Right kidney (tissue), 9 donors: ENCODE measurements around the gene NABP1.
"Not testable (repeated sequence)": the region's sequence is repeated elsewhere in the genome, so short reads cannot be mapped to it uniquely, and the experiment has no call there.

Experiments
- DNase-seq: peaks from one replicate; pipeline ENCODE4 v3.0.0-alpha.2; 2016
- long read RNA-seq, 8 donors: transcript quantifications; one replicate each; lab custom pipeline, GENCODE V29; 2026

Gene NABP1, protein sequence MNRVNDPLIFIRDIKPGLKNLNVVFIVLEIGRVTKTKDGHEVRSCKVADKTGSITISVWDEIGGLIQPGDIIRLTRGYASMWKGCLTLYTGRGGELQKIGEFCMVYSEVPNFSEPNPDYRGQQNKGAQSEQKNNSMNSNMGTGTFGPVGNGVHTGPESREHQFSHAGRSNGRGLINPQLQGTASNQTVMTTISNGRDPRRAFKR
- long read RNA-seq, donor 1, partial matches to known transcripts: 12 of 19 reads
- long read RNA-seq, donor 1, other reads (novel, unspliced or antisense): 6 of 19 reads
- long read RNA-seq, donor 2, partial matches to known transcripts: 0 of 2 reads
- long read RNA-seq, donor 2, other reads (novel, unspliced or antisense): 0 of 2 reads
- long read RNA-seq, donor 3, partial matches to known transcripts: 0 of 1 reads
- long read RNA-seq, donor 3, other reads (novel, unspliced or antisense): 0 of 1 reads
- long read RNA-seq, donor 4, full-length matches to known transcripts: 6 of 13 reads
- long read RNA-seq, donor 4, partial matches to known transcripts: 7 of 13 reads
- long read RNA-seq, donor 4, other reads (novel, unspliced or antisense): 0 of 13 reads
- long read RNA-seq, donor 5, partial matches to known transcripts: 0 of 3 reads
- long read RNA-seq, donor 5, other reads (novel, unspliced or antisense): 0 of 3 reads
- long read RNA-seq, donor 6, partial matches to known transcripts: 0 of 2 reads
- long read RNA-seq, donor 6, other reads (novel, unspliced or antisense): 0 of 2 reads
- long read RNA-seq, donor 7, partial matches to known transcripts: 0 of 7 reads
- long read RNA-seq, donor 7, other reads (novel, unspliced or antisense): 0 of 7 reads
- long read RNA-seq, donor 8, full-length matches to known transcripts: 9 of 24 reads
- long read RNA-seq, donor 8, partial matches to known transcripts: 15 of 24 reads
- long read RNA-seq, donor 8, other reads (novel, unspliced or antisense): 0 of 24 reads

DNA sequence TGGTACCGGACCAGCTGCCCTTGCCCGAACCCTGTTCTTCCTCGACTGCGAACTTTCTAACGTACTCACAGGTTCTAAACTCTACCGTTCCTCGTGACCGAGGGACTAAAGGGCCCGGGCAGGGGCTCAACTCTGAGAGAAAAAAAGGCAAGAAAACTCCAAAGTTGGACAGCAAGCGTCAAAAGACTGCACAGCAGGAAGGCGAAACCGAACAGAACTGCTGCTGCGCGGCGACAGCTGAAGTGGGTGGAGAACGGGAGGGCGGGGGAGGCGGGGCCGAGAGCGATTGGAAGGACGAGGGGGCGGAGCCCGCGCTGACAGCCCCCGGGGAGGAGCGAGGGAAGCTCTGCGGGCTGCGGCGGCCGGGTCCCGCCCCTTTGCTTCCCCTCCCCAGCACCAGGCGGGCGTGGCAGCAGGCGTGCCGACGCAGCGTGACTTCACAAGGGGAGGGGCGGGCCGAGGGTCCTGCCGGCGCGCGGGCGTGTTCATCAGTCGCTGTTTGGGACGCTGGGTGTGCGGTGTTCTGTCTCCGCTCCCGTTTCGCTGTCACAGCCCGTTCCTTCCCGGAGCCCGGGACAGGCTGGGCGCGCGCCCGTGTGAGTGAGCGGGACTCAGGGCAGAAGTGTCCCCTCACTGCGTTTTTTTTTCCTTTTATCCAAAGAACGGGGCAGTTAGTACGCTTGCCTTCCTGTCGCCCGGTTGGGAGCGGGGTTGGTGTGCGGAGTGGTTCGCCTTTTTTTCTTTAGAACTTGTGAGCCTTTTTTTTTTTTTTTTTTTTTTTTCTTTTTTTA lies at the start of gene NABP1:
TSS of gene NABP1 (plus strand) at position 491 of the 791 bp plus-strand sequence. CDS start 479 bp downstream, outside the sequence.
- peak; percentile 98 for DNase-seq

DNA sequence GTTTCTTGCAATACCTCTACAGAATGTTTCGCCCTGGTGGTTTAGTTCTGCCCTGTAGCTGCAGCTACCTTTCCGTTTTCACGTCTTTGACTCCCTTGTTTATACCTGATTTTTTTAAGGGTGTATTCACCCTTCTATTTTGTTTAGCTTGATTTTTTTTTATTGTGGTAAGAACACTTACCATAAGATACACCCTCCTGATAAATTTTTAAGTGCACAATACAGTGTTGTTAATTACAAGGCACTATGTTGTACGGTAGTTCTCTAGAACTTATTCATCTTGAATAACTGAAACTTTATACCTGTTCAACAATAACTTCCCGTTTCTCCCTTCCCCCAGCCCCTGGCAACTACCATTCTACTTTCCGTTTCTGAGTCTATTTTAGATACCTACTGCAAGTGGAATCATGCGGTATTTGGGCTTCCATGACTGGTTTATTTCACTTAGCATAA lies 48.9 kb upstream of the NABP1 start:
- no peak for DNase-seq

DNA sequence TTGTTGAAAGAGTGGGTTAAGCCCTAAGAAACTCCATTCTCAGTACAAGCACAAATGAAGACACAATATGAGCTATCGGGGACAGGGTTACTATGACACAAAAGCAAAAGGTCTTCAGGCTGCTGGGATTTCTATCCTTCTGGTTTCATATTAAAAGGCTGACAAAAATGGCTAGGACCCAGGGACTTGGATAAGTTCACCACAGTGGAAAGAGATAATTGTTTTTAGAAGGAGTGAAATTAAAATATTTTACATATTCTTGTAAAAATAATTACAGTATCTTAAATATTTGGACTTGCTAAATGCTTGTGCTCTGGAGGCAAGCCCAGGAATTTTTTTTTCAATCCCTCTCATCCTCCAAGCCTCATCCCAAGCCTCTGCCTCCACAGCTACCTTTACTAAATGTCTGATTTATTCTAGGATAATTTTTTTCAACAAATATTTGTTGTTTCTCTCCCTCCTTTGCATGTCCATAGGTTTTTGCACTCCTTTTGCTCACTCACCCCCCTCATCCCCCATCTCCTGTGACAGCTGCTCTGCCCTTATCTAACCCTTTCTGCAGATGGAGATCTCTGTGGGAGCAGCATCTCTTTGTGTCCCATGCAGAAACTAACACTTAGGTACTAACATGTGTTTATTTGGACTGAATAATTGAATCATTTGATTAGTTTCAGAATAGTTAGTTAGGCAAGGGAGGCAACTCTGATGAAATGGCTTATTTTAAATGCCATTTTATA lies 47.8 kb upstream of the NABP1 start:
- no peak for DNase-seq

DNA sequence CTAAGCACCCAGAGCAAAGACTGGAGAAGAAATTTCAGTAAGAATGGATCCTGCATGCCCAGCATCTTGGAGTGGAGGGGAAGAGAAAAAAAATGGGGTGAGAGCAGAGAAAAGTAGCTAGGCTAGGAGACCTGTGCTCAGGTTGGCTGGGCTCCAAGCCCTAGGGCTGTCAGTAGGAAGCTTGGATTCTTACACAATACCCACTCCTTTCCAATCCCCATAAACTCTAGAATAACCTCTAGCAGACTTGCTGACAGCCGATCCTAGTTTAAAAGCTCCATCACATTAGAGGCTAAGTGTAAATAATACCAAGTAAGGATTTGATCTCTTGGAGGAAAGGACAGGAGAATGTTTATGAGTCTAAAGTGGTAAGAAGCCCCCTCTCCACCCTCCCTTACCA lies 46.2 kb upstream of the NABP1 start:
- no peak for DNase-seq

DNA sequence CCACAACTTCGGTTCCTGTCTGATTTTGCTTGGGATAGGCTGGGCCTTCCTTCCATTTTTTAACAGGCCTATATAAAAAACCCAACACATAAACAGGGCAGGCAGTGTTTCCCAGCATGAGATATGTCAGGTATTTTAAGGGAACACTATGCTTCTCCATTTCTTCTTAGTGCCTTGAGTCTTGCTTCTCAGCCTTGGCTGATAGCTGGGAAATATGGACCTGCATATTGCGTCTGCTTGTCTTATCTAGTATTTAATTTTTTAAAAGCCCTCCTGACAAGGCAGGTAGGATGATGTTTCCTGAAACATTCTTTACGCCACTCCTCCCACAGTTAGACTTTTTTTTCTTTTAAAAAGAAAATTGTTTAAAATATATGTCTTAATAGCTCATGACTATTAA lies 45.5 kb upstream of the NABP1 start:
- DNase-seq: no peak

DNA sequence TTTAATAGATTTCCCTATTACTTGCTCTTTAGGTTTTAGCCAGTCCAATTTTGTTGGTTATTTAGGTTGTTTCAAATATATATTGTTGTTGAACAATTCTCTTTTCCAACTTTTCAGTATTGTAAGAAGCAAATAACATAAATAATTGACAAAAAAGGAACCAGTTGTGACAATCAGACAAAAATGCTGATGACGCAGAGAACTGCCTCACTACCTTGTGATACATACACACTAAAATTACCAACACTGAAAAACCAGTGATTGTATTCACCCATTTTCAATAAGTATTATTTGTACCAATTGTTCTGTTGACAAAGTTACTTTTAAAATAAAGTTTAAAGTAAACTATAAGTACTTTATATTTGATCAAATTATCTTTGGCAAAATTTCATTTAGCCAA lies 43.1 kb upstream of the NABP1 start:
- no peak for DNase-seq

DNA sequence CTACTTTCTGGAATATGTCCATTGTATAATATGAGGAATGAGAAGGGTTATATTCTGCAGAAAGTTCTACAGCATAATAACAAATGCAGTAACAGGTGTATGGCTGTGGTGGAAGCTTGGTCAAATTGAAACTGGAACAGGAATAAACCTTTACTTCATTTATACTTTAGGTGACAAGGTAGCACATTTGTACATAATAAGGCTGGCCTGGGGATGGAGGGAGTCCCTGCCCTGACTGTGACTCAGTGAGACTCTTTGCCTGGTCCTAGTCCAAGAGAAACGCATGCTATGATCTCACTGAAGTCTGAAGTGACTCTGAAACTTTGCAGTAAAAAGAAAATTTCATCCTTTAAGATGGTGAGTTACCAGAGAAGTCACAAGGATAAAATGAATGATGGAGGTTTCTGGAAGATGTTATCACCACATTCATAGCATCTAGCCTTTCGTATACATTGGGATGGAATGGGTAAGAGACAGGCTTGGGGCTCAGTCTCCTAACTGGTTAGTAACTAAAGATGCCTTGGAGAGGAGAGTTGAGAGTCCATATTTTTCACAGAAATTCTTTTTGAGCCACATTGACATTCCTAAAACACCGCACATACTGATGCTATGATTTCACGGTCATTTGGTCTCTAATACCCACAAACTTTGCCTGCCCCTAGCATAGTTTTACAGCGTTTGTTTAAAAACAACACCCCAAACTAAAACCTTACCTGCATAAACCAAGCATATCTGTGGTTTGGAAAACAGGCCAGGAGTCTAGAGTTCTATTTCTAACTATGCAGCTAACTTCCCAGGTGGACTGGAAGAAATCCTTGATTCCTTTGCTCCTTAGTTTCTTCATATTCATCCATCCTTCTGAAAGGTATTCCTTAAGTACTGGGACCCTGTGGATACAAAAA lies 42.4 kb upstream of the NABP1 start:
- DNase-seq: no peak

DNA sequence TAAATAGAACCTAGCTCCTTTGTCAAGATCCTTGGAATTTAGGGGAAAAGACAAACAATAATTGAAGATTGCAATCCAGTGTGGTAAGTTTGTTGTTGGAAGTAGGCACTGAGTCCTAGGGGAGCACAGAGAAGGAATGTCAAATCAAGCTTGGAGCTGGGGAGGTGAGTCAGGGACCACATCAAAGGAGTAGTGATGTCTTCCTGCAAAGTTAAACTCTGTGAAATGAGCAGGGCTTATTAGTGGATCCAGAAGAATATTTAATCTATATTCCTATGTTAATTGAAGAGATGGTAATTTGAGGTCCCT lies 41.7 kb upstream of the NABP1 start:
- no peak for DNase-seq

DNA sequence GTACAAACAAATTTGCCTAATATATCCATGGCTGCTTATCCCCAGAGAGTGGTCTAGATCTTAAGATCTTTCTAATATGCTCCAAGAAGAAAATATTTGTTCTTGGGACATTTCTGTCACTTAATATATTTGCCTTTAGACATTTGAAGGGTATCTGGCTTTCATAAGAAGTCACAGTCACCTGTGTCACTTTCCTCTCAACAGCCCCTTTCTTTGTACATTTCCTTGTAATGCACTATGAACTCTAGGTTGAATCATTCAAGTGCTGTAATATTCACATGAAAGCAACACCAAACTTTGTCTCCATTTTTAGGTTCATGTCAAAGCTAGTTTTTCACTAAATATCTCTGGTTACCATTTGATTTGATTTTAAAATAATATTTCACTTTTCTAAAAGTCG lies 41.4 kb upstream of the NABP1 start:
- no peak for DNase-seq

DNA sequence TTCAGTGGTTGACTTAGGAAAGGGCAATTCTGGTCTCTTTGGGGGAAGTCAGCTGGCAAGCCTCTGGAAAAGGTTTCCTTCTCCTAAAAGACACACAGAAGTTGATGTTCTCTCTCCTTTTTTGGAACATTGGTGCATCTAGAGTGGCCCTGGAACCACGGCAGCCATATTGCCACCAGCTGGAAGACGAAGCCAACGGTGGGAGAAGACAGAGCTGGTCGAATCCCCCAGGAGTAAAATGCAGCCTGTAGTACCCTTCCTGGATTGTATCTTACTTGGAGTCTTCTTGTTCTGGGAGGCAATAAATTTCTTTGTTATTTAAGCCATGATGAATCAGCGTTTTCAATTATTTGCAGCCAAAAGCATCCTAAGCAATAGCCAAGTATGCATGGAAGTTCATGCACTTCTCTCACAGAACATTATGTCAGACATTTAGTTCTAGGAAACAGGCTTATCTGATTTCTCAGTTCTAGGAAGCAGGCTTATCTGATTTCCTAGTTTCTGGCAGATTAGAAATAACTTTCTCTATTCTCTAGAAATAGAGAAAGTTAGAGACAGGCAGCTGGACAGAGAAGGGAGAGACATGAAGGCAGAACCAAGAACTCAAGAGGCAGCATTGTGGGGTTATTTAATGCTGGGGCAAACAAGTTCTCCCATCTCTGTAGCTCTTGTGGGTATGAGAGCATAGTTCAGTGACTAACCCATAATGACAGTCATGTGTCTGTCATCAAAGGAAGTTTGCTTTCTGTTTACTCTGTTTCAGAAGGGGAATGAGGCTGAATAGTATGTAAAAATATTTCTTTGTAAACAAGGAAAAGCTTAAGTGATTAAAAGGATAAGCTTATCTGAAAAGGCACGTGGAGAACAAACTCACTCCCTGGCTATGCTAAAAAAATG lies 40.5 kb upstream of the NABP1 start:
- DNase-seq: no peak

DNA sequence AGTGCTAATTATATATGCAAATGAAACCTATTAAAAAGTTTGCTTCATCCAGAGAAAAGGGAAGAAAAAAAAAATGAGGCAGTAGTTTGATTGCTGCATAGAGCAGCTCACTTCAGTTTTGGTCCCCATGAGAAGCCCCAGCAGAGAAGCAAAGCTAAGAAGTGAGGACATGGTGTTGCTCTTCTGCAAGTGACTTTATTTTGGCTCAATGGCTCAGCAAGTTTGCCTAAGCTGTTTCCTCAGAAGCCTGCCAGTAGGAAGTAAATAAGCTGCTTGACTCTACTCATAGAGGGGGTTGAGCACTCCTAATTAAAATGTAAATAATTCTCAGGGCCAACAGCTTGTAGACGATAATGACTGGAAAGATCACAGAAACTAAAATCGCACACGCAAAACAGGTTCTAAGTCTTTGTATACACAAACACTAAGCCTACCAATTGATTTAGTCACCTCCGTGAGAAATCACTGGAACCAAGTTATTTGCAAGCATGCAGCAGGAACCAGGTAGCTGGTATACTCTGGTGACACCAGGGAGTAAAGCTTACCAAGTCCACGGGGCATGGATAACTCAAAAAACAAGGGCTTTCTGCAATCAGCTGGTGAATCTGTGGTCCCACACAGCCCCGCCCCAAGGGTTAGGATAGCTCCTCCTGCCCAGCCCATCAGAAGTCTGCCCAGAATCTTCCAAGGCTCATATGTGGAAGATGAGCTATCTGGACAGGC lies 39.7 kb upstream of the NABP1 start:
- DNase-seq: no peak

DNA sequence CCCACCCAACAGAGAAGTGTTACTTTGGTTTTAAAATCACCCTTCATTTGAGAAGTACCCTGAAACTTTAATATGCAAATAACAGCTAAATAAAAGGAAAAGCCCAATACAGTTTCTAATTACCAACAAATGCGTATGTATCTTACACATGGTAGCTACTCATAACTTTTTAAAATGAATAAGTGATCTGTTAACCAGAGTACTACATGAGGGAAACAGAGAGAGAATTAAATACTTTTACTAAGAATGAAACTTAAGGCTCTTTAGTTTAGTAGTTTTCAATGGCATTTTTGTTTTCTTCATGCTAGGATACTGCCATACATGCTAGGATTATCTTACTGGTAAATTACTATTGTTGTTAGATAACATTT lies 39.1 kb upstream of the NABP1 start:
- no peak for DNase-seq

DNA sequence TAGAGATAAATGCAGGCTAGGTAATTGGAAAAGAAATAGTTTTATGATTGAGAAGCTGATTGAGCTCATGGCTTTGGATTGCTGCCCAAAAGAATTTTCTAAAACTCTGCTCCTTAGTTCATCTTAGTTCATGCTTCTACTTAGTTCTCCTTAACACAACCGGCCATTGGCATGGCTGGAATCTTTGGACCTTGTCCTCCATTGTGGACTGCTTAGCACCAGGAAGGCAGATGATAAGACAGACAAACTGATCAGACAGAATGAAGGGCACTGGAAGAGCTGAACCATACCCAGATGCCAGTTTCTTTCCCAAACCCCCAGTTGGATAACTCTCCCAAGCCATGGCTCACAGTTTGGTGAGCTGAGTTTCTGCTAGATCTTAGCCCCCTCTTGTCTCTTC lies 36.3 kb upstream of the NABP1 start:
- DNase-seq: no peak

DNA sequence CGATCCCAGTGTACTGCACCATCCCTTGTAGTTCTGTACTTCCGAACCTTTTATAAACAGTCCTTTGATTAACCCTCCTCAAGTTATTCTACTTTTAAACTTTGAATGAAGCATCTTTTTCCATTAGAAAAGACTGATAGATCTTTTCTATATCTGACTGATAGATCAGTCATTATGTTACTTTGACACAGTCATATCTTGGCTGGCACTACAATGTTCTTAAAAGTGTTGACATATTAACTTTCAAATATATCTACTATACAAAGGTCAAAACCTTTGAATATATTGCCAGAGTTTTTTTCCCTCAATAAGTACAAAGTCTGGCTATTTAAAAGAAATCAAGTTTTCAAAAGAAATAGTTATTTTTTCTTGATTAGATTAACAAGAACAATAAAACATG lies 35.4 kb upstream of the NABP1 start:
- DNase-seq: no peak

DNA sequence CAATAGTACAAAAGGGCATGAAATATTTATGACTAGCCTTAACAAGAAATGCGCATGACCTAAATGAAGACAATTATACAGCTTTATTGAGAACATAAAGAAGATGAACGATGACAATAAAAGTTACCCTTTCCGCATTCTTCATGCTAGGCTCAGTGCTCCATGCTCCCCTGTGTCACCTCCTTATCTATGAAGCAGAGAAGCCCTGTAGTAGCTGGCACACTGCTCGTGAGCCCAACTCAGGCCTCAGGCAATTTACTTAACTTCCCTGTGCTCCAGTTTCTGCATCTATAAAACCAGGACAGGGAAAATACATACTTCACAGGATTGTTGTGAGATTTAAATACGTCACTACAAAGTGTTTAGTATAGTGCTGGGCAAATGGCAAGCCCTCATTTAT lies 34.5 kb upstream of the NABP1 start:
- no peak for DNase-seq

DNA sequence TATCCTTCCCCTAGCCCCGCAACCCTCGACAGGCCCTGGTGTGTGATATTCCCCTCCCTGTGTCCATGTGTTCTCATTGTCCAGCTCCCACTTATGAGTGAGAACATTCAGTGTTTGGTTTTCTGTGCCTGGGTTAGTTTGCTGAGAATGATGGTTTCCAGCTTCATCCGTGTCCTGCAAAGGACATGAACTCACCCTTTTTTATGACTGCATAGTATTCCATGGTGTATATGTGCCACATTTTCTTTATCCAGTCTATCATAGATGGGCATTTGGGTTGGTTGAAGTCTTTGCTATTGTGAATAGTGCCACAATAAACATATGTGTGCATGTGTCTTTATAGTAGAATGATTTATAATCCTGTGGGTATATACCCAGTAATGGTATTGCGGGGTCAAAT lies 33.3 kb upstream of the NABP1 start:
- DNase-seq: not testable (repeated sequence)

DNA sequence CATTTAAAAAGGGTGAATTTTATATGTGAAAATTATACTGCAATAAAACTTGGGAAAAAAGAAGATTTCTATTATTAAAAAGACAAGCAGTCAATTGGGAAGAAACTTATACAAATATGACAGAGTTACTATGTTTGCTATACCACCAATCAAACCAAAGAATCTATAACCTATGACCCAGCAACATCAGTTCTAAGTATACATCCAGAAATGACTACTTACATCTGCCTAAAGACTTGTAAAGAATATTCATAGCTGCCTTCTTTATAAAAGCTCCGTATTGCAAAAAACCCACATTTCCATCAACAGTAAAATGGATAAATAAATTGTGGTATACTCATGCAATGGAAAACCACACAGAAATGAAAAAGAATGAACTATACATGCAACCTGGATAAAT lies 32.9 kb upstream of the NABP1 start:
- DNase-seq: no peak

DNA sequence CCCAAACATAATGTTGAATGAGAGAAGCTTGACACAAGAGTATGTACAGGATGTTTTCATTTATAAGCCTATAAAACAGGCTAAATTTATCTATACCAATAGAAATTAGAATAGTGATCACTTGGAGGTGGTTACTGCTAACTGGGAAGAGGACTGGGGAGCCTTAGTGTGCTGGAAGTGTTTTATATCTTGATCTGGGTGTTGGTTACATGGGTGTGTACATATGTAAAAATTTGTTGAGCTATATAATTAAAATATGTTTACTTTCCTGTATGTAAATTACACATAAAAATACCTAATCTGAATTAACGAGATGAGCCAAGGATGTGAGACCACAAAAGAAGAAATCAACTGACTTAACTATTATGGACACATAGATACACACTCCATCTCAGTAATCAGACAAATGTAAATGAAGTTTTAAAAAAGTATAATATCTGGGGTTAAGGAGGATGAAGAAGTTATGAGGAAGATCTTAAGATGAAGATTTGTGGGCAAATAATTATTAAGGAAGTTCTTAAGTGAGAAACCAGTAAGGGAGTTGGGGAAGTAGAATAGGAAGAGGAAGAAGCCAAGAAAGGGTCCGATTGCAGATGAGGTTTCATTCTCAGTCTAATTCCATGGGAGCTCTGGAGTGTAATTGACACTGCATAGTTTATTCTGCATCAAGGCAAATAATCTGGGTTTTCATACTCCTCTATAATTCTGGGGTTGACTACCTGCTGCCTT lies 32.3 kb upstream of the NABP1 start:
- no peak for DNase-seq
